ENCODE measurements around the gene KANTR. TPM values are rescaled to one million over a fixed set of nuclear protein-coding genes. Genes with fewer than 3 reads are reported as not detected.

The KANTR gene
- total RNA-seq, 1 experiment from 2014 or later, result 25.3 TPM

GRCh38 chrX:53133400-53133799 is 39.5 kb downstream of the KANTR start:
- DNase-seq, result no peak
- no peaks in the 10 kb centered on the region for H3K79me2 ChIP-seq (ENCODE audit: low read depth)
- H3F3A ChIP-seq (ENCODE audit: insufficient read depth, low read depth), result no peaks in the 10 kb centered on the region
- TF ChIP-seq EZH2 (IDR thresholded peaks at IDR 0.05; ENCODE audit: low read depth), result no peak
- TF ChIP-seq CTCF (conservative IDR thresholded peaks at IDR 0.05), result no peak
- H2AFZ ChIP-seq, result no peak overlapping the region
- no peak overlapping the region for H3K27ac ChIP-seq
- CTCF ChIA-PET, result no interaction called here
- no peaks in the 10 kb centered on the region for H4K20me1 ChIP-seq (ENCODE audit: insufficient read depth)
- no peaks in the 10 kb centered on the region for H3K4me1 ChIP-seq (replicated peaks; ENCODE audit: insufficient read depth)
- H3K4me2 ChIP-seq, result no peak overlapping the region
- no peaks in the 10 kb centered on the region for H3K36me3 ChIP-seq (ENCODE audit: low read depth)
- BruUV-seq (replicated peaks), result no TSS peak
- no peaks in the 10 kb centered on the region for H3K27me3 ChIP-seq (ENCODE audit: insufficient read depth, low read depth)
- H3K4me3 ChIP-seq, result no peak overlapping the region
- POLR2A ChIA-PET (ENCODE audit: unreplicated experiment), result no interaction called here
- intact Hi-C loops (cut with micrococcal nuclease; ENCODE audit: unreplicated experiment), result no loop called here
- no peaks in the 10 kb centered on the region for H3K9me3 ChIP-seq (ENCODE audit: insufficient read depth, low read depth)
- H3K9me2 ChIP-seq (ENCODE audit: insufficient read depth), result no peaks in the 10 kb centered on the region

GRCh38 chrX:53135581-53135980 is 41.6 kb downstream of the KANTR start:
- no peak overlapping the region for H2AFZ ChIP-seq
- no peak overlapping the region for H3K4me2 ChIP-seq
- H3K36me3 ChIP-seq (ENCODE audit: low read depth), result no peaks in the 10 kb centered on the region
- H3K79me2 ChIP-seq (ENCODE audit: low read depth), result no peaks in the 10 kb centered on the region
- H3K27me3 ChIP-seq (ENCODE audit: insufficient read depth, low read depth), result no peaks in the 10 kb centered on the region
- DNase-seq, result no peak
- BruUV-seq (replicated peaks), result no TSS peak
- H4K20me1 ChIP-seq (ENCODE audit: insufficient read depth), result no peaks in the 10 kb centered on the region
- no peaks in the 10 kb centered on the region for H3F3A ChIP-seq (ENCODE audit: insufficient read depth, low read depth)
- no peaks in the 10 kb centered on the region for H3K4me1 ChIP-seq (replicated peaks; ENCODE audit: insufficient read depth)
- TF ChIP-seq EZH2 (IDR thresholded peaks at IDR 0.05; ENCODE audit: low read depth), result no peak
- no peak for TF ChIP-seq CTCF (conservative IDR thresholded peaks at IDR 0.05)
- CTCF ChIA-PET, result no interaction called here
- POLR2A ChIA-PET (ENCODE audit: unreplicated experiment), result no interaction called here
- H3K9me3 ChIP-seq (ENCODE audit: insufficient read depth, low read depth), result no peaks in the 10 kb centered on the region
- H3K9me2 ChIP-seq (ENCODE audit: insufficient read depth), result no peaks in the 10 kb centered on the region
- H3K27ac ChIP-seq, result no peak overlapping the region
- no peak overlapping the region for H3K4me3 ChIP-seq
- intact Hi-C loops (cut with micrococcal nuclease; ENCODE audit: unreplicated experiment), result no loop called here

- no peaks in the 10 kb centered on the region for H3K27me3 ChIP-seq (ENCODE audit: insufficient read depth, low read depth)
- TF ChIP-seq CTCF (conservative IDR thresholded peaks at IDR 0.05) (no peak), EZH2 (IDR thresholded peaks at IDR 0.05; ENCODE audit: low read depth) (no peak)
- no peak overlapping the region for H3K4me3 ChIP-seq
- no peaks in the 10 kb centered on the region for H4K20me1 ChIP-seq (ENCODE audit: insufficient read depth)
- H3K4me2 ChIP-seq, result no peak overlapping the region
- H3K4me1 ChIP-seq (replicated peaks; ENCODE audit: insufficient read depth), result no peaks in the 10 kb centered on the region
- ChIA-PET POLR2A (ENCODE audit: unreplicated experiment) (no interaction called here), CTCF (no interaction called here)
- no peaks in the 10 kb centered on the region for H3K79me2 ChIP-seq (ENCODE audit: low read depth)
- no peaks in the 10 kb centered on the region for H3F3A ChIP-seq (ENCODE audit: insufficient read depth, low read depth)
- intact Hi-C loops (cut with micrococcal nuclease; ENCODE audit: unreplicated experiment), result no loop called here
- BruUV-seq (replicated peaks), result no TSS peak
- H3K27ac ChIP-seq, result no peak overlapping the region
- H3K9me3 ChIP-seq (ENCODE audit: insufficient read depth, low read depth), result no peaks in the 10 kb centered on the region
- H2AFZ ChIP-seq, result no peak overlapping the region
- no peaks in the 10 kb centered on the region for H3K36me3 ChIP-seq (ENCODE audit: low read depth)
- no peak for DNase-seq
- no peaks in the 10 kb centered on the region for H3K9me2 ChIP-seq (ENCODE audit: insufficient read depth)
Observed at GRCh38 chrX:53153581-53153980, 59.6 kb downstream of the KANTR start.

All from PC-9 (cell line).